RCC 7860 (cell line): ENCODE data around the gene SGMS1.
"Not testable (repeated sequence)": the region's sequence is repeated elsewhere in the genome, so short reads cannot be mapped to it uniquely, and the experiment has no call there.

Experiments
- DNase-seq: peaks from one replicate; pipeline ENCODE4 v3.0.0-alpha.2; 2015; ENCODE audit warnings: low spot score
- FAIRE-seq: peaks from 2 replicates; lab custom pipeline; 2012; peaks lifted over from hg19 to GRCh38; lab: Jason Lieb, UNC

SGMS1 gene

DNA sequence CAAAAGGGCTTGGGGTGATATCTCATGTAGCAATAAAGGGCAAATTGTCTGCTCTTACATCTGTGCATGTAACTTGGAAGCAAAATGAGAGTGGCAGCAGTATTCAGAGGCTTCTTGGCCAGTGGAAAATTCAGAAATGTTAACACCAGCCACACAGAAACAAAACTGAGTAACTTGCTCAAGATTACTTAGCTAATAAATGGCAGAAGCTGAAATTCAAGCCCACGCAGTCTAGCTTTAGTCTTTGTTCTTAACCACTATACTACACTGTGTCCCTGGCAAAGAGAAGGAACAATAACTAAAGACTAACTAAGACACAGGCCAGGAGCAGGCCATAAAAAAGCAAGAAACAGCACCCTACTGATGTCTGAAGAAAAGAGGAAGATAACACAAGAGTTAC is 186.5 kb downstream of the SGMS1 start:
- FAIRE-seq (no peak), DNase-seq (no peak)

DNA sequence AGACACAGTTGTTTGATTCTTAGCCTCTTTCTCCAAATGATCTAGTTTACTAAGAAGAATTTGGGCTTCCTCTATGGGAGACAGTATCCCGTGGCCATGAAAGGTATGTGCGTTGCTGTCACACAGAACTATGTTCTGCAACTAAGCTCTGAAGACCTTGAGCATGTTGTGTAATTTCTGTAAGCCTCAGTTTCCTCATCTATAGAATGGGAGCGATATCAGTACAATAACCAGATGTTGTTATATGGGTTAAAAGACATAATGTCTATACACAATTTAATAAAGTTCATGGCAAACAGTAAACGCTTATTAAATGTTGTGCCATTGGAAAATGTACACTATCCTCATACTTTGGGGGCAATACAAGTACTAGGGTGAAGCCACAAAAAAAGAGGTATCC is 187.0 kb downstream of the SGMS1 start:
- DNase-seq (no peak), FAIRE-seq (no peak)

GRCh38 chr10:50432211-50433009 is 191.3 kb downstream of the SGMS1 start:
- DNase-seq (no peak), FAIRE-seq (no peak)

DNA sequence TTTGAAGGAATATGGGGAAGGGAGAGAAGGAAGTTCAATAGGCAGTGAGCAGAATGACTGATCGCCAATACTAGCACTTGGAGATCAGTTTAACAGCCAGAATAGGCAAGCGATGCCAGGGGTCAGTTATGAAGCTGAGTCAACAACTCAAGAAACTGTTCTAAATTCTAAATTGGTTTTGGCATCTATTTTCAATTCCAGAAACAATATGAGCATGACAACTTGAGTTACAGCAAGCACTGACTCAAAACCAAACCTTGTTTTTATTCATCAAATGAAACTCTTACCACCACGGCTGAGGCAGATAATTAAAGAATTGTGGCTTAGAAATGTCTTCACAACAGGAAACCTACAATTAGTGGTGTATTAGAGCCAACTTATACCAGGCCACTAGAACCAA is 192.0 kb downstream of the SGMS1 start:
- DNase-seq (no peak), FAIRE-seq (no peak)

GRCh38 chr10:50431133-50431532 is 192.6 kb downstream of the SGMS1 start:
- DNase-seq: no peak
- no peak for FAIRE-seq

DNA sequence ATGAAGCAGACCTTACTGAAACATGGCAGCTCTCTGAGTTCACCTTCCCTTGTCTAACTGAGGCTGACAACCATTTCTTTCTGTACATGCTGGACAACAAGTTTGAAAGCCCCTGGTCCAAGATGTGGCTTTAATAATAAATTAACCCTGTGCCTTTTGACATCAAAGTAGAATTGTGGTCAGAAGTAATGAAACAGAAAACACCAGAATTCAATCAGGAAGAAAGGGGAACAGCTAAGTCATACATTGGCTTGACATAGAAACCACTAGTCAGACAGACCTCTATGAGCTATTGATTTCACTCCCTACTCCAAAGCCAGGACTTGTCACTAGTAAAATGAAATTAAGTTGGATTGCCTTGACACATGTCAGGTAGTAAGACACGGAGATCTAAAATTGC is 197.3 kb downstream of the SGMS1 start:
- no peak for FAIRE-seq
- no peak for DNase-seq

GRCh38 chr10:50425215-50425614 is 198.5 kb downstream of the SGMS1 start:
- not testable (repeated sequence) for DNase-seq, FAIRE-seq

DNA sequence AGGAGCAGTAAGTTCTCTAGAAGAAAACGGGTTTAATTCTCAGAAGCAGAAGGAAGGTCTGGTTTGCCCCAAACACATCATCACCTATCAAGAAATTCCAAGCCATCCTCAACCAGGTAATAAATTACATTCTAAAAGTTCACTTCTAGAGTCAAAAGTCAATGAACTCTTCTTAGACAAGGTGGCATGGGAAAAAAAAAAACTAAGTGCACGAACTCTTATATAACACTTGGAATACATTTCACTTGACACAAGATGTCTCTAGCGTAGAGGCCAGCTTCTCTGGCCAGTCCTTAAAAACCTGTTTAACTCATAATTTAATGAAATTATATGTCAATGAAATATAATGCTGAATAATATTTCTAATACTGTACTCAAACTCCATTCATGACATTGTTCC is 200.3 kb downstream of the SGMS1 start:
- FAIRE-seq (no peak), DNase-seq (no peak)

DNA sequence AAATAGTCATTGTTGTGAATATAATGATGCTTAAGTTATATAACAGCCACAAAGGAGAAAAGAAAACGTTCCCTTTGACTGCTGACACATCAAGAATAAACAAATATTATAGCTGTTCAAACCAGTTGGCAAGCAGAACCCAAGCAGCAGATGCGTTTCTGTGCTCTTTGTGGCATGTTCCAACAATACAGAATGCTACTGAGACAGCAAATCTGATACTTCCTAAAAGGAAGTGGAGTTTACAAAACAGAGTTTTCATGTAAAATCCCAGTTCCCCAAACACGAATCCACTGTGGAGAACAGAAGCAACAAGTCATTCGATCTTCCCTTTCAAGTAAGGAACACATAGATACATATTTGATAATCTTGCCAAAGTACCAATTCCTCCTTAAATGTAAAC is 201.5 kb downstream of the SGMS1 start:
- no peak for FAIRE-seq
- DNase-seq: no peak

DNA sequence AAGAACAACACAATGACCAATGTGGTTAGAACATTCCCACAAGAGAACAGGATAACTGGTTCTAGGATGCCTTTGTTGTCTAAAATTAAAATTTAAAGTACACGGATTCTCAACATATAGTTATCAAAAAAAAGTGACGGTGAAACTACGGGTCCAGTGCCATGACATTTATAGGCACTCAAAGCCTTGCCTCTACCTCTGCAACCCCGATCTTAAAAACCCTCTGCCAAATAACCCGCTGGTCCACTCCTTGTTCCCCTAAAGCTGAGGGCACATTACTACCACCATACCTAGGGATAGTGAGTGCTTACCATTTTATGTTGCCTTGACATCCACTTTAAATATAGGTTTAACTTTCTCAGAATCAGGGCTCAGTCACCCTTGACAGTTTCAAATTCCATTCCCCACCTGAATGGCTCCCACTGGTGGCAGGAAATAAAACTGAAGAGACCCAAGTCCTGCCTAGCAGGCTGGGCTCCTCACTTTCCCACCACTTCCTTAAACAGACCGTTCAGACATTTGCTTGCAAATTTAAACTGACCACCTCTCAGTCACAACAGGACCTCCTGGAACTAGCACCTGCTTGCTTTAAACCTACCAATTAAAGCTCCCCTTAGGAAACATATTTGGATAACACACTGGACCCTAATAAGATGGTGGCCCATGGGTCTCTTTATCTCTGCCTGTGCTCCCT is 202.6 kb downstream of the SGMS1 start:
- FAIRE-seq (no peak), DNase-seq (peak; percentile 37)

DNA sequence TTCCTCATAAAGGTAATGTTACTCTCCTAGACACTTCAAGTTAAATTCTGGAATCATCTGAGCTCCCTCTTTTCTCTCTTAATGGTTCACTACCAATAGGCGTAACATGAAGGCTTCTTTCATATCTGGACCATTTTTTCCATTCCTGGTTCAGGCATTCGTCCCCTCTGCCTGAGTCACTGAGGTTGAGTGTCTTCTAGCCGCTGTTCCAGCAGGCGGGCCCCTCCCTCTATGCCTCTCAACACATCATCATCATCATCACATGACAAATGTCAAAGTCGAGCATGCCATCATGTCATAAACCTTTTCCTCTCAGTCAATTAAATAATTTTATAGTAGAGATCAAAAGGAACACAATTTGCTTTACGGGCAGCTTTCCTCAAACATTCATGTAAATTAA is 203.6 kb downstream of the SGMS1 start:
- FAIRE-seq (no peak), DNase-seq (no peak)

- no peak for FAIRE-seq
- DNase-seq: no peak
Measured at GRCh38 chr10:50419756-50420155, 204.0 kb downstream of the SGMS1 start.

DNA sequence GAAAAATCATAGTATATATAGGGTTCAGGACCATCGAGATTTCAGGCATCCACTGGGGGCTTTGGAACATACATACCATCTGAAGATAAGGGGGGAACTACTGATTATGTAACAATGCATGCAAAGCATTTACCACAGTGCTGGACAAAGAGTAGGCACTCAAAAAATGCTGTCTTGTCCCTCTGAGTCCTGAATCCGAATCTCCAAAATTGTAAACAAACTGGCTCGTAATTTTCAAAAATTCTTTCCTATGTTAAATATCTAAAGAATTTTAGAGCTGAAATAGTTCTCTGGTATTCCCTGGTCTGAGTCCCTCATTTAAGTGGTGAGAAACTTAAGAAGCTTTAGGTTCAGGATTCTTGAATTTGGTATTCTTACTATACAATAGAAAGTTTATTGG is 204.7 kb downstream of the SGMS1 start:
- FAIRE-seq: no peak
- no peak for DNase-seq

DNA sequence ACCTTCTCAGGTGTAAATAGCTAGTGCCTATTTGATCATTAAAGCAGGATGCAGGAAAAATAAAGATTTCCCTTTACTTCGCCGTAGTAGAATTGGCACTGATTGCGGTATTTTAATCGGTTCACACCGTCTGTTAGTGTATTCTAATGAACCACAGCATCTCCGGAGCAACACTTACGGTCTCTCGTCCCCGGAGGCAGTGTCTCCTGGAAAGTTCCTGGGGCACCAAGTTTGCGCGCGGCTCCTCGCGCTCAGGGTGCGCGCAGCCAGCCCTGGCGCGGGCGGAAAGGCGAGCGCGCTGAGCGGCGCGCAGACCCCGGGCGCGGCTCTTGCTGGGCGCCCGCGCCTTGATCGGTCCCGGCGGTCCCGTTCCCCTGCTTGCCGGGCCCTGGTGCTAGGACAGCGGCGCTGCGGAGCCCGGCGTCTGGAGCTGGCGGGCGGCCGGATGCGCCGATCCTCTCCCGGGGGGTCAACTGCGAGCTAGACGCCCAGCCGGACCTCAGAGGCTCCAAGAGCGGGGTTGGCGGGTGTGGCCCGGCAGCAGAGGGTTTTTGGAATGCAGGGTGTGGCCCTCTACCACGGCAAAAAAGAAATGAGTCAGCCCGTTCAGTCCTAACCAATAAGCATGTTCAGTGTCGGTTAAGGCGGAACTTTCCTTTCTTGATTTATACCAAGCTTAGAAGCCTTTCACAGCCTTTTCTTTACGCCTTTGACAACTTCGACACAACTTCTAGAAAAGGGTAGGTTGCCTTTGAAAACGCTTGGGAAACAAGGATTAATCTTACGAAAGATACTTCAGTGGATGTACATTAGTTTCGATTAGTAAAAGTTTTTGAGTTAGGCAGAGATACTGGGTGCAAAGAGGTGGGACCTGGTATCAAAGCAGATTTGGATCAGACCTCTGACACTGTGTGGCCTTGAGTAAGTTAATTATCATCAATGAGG is 205.6 kb downstream of the SGMS1 start:
- peak; percentile 78 for DNase-seq
- FAIRE-seq: peak; percentile 67

DNA sequence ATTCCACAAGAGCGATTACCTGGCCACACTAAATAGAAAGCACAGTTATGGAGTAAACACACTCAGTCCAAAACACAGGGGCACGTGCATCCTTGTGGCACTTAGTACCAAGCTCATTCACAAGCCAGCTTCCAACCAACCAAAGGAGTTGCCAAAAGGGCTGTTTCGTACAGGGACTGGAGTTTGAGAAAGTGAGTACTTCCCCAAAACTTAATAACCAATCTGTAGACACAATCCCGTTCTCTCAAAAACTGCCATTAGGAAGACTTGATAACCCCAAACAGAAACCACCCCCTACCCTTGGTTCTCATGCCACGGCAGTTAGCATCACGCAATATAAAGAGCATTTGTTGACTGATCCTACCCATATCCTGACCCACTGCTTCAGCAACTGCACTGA is 206.3 kb downstream of the SGMS1 start:
- FAIRE-seq (no peak), DNase-seq (no peak)

GRCh38 chr10:50416881-50417280 is 206.9 kb downstream of the SGMS1 start:
- DNase-seq (no peak), FAIRE-seq (no peak)

DNA sequence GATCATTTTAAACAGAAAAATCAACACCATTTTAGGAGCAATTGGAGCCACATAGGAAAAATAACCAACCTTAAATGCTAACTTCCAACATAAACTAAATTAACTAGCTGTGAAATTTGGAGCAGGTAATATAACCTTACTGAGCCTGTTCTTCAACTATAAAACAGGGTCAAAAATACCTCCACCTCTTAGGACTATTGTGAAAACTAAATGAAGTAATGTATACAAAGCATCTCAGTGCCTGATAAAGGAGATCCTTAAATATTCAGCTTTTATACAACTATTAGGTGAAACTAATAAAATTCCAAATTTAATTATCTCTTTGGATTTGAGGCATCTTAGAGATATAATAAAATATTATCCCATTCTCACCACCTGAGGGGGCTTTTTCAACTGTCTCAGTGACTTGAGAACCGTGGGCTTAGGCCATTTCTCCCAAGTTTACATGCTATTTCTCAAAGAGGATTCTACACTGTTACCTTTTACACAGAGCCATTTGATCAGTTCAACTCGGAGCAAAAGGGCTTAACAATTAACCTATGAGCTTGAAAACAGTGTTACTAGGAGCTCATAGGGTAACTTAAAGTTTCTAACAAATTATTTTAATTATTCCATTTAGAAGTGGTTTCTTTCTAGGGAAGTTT is 207.5 kb downstream of the SGMS1 start:
- DNase-seq (no peak), FAIRE-seq (no peak)

DNA sequence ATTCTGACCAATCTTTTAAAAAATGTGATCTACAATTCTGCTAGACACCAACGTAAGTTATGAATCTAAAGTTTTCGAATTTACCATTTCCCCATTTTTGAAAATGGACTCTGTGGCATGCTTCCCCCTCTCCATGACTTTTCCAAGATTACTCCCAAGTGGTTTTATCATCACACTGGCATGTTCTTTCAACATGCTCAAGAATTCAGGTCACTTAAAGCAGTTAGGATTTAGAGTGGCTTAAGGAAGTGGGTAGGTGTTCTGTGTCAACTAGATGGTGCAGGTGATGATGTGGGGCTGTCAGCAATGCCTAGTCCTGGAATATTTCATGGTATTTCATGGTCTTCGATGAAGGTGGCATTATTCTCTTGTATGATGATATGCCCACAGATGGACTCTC is 208.5 kb downstream of the SGMS1 start:
- DNase-seq (no peak), FAIRE-seq (no peak)

GRCh38 chr10:50410066-50410811 is 213.5 kb downstream of the SGMS1 start:
- DNase-seq: no peak
- no peak for FAIRE-seq
